ENCODE data around the gene HDAC4.

DNA sequence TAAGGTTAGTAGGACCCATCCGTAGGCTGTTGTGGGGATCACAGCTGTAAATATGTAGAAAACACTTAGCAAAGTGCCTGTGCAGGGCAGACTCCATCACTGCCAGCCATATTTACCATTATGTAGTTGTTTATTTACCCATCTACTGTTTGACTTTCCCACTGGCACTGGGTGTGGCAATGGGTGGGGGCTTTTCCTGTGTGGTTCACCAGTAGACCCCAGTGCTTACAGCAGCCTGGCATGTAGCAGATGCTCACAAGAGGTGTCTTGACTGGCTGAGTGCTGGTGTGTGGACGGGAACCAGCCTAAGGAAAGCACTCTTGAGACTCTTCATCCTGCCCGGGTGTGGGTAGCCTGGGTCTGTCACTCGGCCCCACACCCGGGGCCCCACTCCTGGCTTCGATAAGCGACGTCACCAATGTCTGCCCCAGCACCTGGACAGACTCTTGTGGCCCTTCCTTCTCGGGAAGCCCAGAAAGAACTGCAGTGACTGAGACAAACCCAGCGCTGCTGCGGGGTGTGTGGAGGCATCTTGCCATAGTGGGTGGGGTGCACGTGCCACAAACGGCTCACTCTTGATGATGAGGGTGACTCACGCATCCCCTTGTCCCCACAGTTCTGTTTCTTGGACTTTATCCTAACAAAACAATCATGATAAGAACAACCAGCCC lies 78.3 kb downstream of the HDAC4 start:
- TF ChIP-seq, protein P1, sequence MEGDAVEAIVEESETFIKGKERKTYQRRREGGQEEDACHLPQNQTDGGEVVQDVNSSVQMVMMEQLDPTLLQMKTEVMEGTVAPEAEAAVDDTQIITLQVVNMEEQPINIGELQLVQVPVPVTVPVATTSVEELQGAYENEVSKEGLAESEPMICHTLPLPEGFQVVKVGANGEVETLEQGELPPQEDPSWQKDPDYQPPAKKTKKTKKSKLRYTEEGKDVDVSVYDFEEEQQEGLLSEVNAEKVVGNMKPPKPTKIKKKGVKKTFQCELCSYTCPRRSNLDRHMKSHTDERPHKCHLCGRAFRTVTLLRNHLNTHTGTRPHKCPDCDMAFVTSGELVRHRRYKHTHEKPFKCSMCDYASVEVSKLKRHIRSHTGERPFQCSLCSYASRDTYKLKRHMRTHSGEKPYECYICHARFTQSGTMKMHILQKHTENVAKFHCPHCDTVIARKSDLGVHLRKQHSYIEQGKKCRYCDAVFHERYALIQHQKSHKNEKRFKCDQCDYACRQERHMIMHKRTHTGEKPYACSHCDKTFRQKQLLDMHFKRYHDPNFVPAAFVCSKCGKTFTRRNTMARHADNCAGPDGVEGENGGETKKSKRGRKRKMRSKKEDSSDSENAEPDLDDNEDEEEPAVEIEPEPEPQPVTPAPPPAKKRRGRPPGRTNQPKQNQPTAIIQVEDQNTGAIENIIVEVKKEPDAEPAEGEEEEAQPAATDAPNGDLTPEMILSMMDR (conservative IDR thresholded peaks at IDR 0.05), result no peak
- TF ChIP-seq EZH2 (IDR thresholded peaks at IDR 0.05; ENCODE audit: low read depth), result no peak
